Suprapubic skin (tissue), 4 donors: ENCODE measurements around the gene CNTN4. TPM values are rescaled to one million over a fixed set of nuclear protein-coding genes. Genes with fewer than 3 reads are reported as not detected.

Experiments
- DNase-seq, 2 donors: peaks; one replicate each; pipeline ENCODE4 v3.0.0-alpha.2; 2019; ENCODE audit warnings: low spot score in 2 of 2
- H3K27ac ChIP-seq: fragments of 200-600 bp; sonication (generic); one replicate; pipeline ENCODE4 v1.5.1; 2019
- H3K27me3 ChIP-seq: fragments of 200-600 bp; sonication (generic); one replicate; pipeline ENCODE4 v1.5.1; 2019
- H3K36me3 ChIP-seq: fragments of 200-600 bp; sonication (generic); one replicate; pipeline ENCODE4 v1.5.1; 2019
- H3K4me1 ChIP-seq: fragments of 200-600 bp; sonication (generic); one replicate; pipeline ENCODE4 v1.5.1; 2019
- H3K4me3 ChIP-seq: fragments of 200-600 bp; sonication (generic); one replicate; pipeline ENCODE4 v1.5.1; 2019; ENCODE audit warnings: mild to moderate bottlenecking
- H3K9me3 ChIP-seq: fragments of 200-600 bp; sonication (generic); one replicate; pipeline ENCODE4 v1.5.1; 2019
- EP300 ChIP-seq: sonication (generic); formaldehyde crosslinking; IDR thresholded peaks from one replicate; pipeline ENCODE4 v1.6.1; 2017; ENCODE audit warnings: antibody characterized with exemption
- POLR2A ChIP-seq, 2 donors: fragments of 450-650 bp; IDR thresholded peaks; one replicate each; pipeline ENCODE4 v1.6.1; 2017; ENCODE audit warnings: antibody characterized with exemption in 2 of 2, mild to moderate bottlenecking in 2 of 2, moderate library complexity in 2 of 2
- POLR2AphosphoS5 ChIP-seq, 3 donors: sonication (generic); formaldehyde crosslinking; IDR thresholded peaks; one replicate each; pipeline ENCODE4 v1.6.1; 2017; ENCODE audit warnings: antibody characterized with exemption in 3 of 3
- WGBS: methylation state at CpG from one replicate; pipeline ENCODE4 v1.1.5; 2018; 5-methylcytosine and 5-hydroxymethylcytosine counted together
- total RNA-seq, 4 donors: library from RNA; depleted of rRNA; stranded (reverse); fragments of >200 nt; gene quantifications; one replicate each; pipeline ENCODE4 v1.1.0, GENCODE V29; 2016
- TF ChIP-seq, protein P1 (sequence below), 2 donors: fragments of 200-600 bp in 1 of 2; fragments of 450-650 bp in 1 of 2; sonication (generic) in 1 of 2; IDR thresholded peaks; one replicate each; pipeline ENCODE4 v1.5.1; 2016 to 2019; ENCODE audit warnings: antibody characterized with exemption in 2 of 2, mild to moderate bottlenecking in 1 of 2, moderate library complexity in 1 of 2

Gene CNTN4
- total RNA-seq, 4 donors from 2014 or later: 0.60 to 8.1 (median 7.5) TPM

DNA sequence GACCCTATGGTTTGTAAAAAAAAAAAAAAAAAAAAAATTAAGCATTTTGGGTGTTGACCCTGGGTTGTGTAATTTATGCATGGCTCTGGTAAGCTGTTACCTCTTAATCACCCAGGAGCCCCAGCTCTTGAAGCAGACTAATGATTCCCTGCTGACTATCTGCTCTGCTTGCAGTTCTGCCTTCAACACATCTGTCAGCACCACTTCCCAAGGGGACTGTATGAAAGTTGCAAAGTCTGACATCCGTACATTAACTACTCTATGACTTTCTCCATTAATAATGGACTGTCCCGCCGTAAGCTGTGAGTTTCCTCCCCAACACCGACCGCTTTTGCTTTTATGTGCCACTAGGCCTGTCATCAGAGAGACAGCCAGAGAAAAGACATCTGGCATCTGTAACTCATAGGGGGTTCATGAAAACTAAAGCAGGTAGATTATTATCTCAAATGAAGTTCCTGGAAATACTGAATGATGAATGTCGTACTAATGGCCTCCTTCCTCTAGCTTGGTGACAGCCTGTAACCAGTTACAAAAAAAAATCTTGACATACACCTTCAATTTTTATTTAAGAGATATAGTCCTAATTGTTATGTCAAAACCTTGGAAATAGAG, 740.0 kb downstream of the CNTN4 start:
- 79% methylated on average over 6 of the region's 6 CpGs for WGBS
- Histone ChIP-seq H3K4me1 (no peaks in the 10 kb centered on the region), H3K36me3 (no peaks in the 10 kb centered on the region), H3K4me3 (no peak overlapping the region), H3K27me3 (no peaks in the 10 kb centered on the region), H3K9me3 (no peaks in the 10 kb centered on the region), H3K27ac (no peak overlapping the region)
- DNase-seq: no peak
- TF ChIP-seq POLR2AphosphoS5 (IDR thresholded peaks at IDR 0.05) (no peak), EP300 (no peak), POLR2A (IDR thresholded peaks at IDR 0.05) (no peak)
- TF ChIP-seq, protein P1, sequence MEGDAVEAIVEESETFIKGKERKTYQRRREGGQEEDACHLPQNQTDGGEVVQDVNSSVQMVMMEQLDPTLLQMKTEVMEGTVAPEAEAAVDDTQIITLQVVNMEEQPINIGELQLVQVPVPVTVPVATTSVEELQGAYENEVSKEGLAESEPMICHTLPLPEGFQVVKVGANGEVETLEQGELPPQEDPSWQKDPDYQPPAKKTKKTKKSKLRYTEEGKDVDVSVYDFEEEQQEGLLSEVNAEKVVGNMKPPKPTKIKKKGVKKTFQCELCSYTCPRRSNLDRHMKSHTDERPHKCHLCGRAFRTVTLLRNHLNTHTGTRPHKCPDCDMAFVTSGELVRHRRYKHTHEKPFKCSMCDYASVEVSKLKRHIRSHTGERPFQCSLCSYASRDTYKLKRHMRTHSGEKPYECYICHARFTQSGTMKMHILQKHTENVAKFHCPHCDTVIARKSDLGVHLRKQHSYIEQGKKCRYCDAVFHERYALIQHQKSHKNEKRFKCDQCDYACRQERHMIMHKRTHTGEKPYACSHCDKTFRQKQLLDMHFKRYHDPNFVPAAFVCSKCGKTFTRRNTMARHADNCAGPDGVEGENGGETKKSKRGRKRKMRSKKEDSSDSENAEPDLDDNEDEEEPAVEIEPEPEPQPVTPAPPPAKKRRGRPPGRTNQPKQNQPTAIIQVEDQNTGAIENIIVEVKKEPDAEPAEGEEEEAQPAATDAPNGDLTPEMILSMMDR (IDR thresholded peaks at IDR 0.05): no peak

DNA sequence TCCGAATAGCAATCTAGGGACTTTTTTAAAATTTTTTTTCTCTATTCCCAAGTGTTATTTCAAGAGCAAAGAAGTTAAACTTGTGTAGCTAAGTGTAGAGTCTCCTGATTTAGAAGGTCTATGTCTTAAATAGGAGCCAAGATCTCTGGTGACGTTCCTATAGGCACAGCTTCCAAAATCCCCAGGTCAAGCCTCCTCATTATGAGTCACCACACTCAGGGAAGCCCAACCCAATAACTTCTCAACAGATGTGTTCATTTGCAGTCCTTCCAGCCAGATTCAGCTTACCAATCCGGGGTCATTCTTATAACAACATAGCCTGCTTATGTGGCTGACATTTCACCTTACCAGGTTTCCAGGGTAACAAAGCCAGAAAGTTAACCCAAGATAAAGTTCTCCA, 741.2 kb downstream of the CNTN4 start:
- DNase-seq: no peak
- H3K36me3 ChIP-seq: no peaks in the 10 kb centered on the region
- H3K27ac ChIP-seq: no peak overlapping the region
- H3K4me1 ChIP-seq: no peaks in the 10 kb centered on the region
- WGBS: 60% methylated on average over 3 of the region's 3 CpGs
- no peak overlapping the region for H3K4me3 ChIP-seq
- H3K9me3 ChIP-seq: no peaks in the 10 kb centered on the region
- TF ChIP-seq POLR2AphosphoS5 (IDR thresholded peaks at IDR 0.05): no peak
- TF ChIP-seq, protein P1 (IDR thresholded peaks at IDR 0.05): no peak
- no peaks in the 10 kb centered on the region for H3K27me3 ChIP-seq

DNA sequence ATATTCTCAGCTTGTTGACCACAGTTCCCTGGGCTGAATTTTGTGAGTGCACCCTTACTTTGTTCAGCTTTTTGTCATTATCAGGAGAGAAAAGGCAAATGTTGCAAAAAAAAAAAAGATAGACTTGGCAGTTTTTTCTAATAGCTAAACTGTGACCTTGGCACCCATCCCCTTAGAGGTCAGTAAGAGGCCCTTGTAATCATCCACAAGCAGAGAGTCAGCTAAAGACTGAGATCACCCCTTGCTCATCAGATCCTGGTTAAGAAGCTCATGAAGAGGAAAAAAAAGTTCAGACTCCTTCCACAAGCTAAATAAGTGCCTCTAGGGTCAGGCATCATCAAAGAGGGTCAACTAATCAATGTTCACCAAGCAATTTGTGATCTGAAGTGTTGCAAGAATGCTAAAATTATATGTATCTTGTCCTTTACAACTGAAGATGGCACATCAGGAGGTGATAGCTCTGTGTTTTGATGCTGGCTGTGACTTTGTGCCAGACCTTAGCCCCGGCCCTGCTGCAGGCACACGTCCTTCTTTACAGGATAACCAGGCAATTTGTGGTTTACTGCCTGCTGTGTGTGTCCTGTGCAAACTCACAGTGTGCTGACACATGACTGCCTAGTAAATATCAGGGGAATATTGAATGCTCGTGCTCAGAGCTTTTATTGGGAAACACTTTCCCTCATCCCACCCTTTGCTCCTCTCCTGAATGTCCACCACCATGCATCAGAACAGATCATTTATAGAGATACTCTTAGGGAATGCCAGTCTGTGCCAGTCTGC, 748.6 kb downstream of the CNTN4 start:
- whole genome bisulfite sequencing: 82% methylated on average over 2 of the region's 3 CpGs
- Histone ChIP-seq H3K4me1 (peaks cover 15% of the 10 kb centered on the region), H3K4me3 (no peak overlapping the region), H3K9me3 (no peaks in the 10 kb centered on the region), H3K27me3 (no peaks in the 10 kb centered on the region), H3K36me3 (no peaks in the 10 kb centered on the region), H3K27ac (no peak overlapping the region)
- DNase-seq: no peak
- TF ChIP-seq EP300: no peak

DNA sequence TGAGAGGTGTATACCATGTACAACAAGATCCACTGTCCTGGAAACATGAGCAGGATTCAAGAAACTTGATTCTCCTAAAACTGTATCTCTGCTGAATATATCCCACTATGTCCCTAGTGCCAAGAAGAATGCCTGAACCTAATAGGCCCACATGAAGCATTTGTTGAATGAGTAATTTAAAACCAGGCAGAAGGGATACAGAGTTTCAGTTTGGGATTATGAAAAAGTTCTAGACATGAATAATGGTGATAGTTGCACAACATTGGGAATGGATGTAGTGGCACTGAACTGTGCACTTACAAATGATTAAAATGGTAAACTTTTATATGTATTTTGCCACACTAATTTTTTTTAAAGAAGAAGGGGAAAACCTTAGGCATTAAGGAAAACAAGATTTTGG, 750.4 kb downstream of the CNTN4 start:
- no peaks in the 10 kb centered on the region for H3K9me3 ChIP-seq
- no peak for DNase-seq
- no peak overlapping the region for H3K4me3 ChIP-seq
- no peak overlapping the region for H3K27ac ChIP-seq
- TF ChIP-seq POLR2A (IDR thresholded peaks at IDR 0.05) (no peak), POLR2AphosphoS5 (IDR thresholded peaks at IDR 0.05) (no peak), EP300 (no peak)
- TF ChIP-seq, protein P1 (IDR thresholded peaks at IDR 0.05): no peak
- H3K36me3 ChIP-seq: no peaks in the 10 kb centered on the region
- peaks cover 17% of the 10 kb centered on the region for H3K4me1 ChIP-seq
- no peaks in the 10 kb centered on the region for H3K27me3 ChIP-seq

DNA sequence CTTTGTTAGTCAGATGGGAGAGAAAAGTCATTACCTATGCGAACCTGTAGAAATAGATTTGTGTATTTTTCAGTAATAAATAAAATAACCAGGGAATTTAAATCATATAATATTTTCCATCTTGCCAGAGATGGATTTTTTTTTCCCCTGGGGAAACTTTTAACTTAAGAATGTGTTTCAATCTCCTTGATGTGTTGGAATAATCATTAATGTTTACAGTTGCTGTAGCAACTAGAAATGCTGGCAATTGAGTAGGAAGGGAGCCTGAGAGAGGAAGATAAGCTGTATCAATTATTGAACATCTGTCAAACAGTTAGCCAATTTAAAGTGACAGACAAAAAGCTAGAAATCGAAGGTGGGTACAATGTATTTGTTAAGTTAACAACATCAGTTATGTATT, 752.0 kb downstream of the CNTN4 start:
- no peak for DNase-seq
- no peak overlapping the region for H3K27ac ChIP-seq
- H3K27me3 ChIP-seq: no peaks in the 10 kb centered on the region
- 65% methylated on average over 2 of the region's 2 CpGs for WGBS
- TF ChIP-seq, protein P1 (IDR thresholded peaks at IDR 0.05): no peak
- TF ChIP-seq POLR2A (IDR thresholded peaks at IDR 0.05) (no peak), EP300 (no peak)
- H3K36me3 ChIP-seq: no peaks in the 10 kb centered on the region
- no peak overlapping the region for H3K4me3 ChIP-seq
- H3K4me1 ChIP-seq: peaks cover 17% of the 10 kb centered on the region
- H3K9me3 ChIP-seq: no peaks in the 10 kb centered on the region
